Prostate gland (tissue), 2 donors: Measurements from ENCODE around the gene SULT6B1. TPM values are rescaled to one million over a fixed set of nuclear protein-coding genes. Genes with fewer than 3 reads are reported as not detected.
"Not testable (repeated sequence)": the region's sequence is repeated elsewhere in the genome, so short reads cannot be mapped to it uniquely, and the experiment has no call there.

Experiments used
- DNase-seq: peaks from one replicate; pipeline ENCODE4 v3.0.0-alpha.2; 2019; ENCODE audit warnings: low spot score
- H3K27ac ChIP-seq, 2 donors: fragments of 200-600 bp; sonication (generic); 2 replicates each; pipeline ENCODE4 v1.5.1; 2017 to 2019
- H3K27me3 ChIP-seq: fragments of 200-600 bp; sonication (generic); replicated peaks from 2 replicates; pipeline ENCODE4 v1.5.1; 2019; ENCODE audit not compliant: insufficient read depth
- H3K36me3 ChIP-seq, 2 donors: fragments of 200-600 bp; sonication (generic); 1 replicate in 1 of 2; 2 replicates in 1 of 2; pipeline versions ENCODE4 v1.5.1 to v1.8.1; 2017 to 2019
- H3K4me1 ChIP-seq: fragments of 200-600 bp; sonication (generic); replicated peaks from 2 replicates; pipeline ENCODE4 v1.5.1; 2019
- H3K4me3 ChIP-seq, 2 donors: fragments of 200-600 bp; sonication (generic); 2 replicates each; pipeline ENCODE4 v1.5.1; 2017 to 2019
- H3K9me3 ChIP-seq: fragments of 200-600 bp; sonication (generic); 2 replicates; pipeline ENCODE4 v1.5.1; 2017
- POLR2A ChIP-seq: fragments of 450-650 bp; IDR thresholded peaks from one replicate; pipeline ENCODE4 v1.6.1; 2016; ENCODE audit warnings: antibody characterized with exemption, mild to moderate bottlenecking
- POLR2AphosphoS5 ChIP-seq: sonication (generic); formaldehyde crosslinking; IDR thresholded peaks from one replicate; pipeline ENCODE4 v1.6.1; 2017; ENCODE audit warnings: antibody characterized with exemption
- WGBS: methylation state at CpG from one replicate; pipeline ENCODE4 v1.1.5; 2018; 5-methylcytosine and 5-hydroxymethylcytosine counted together
- intact Hi-C: fragments of 100-400 bp; cut with DNase I; formaldehyde crosslinking; loops from one replicate; pipeline ENCODE4 v1.14.2; 2022
- total RNA-seq, 2 donors: library from RNA; depleted of rRNA; stranded (reverse); fragments of >200 nt; gene quantifications; one replicate each; pipeline ENCODE4 v1.1.0, GENCODE V29; 2016
- TF ChIP-seq, protein P1 (sequence below), 4 experiments: fragments of 200-600 bp in 2 of 4; fragments of 450-650 bp in 2 of 4; sonication (generic) in 2 of 4; IDR thresholded peaks; 1 replicate in 3 of 4; 2 replicates in 1 of 4; pipeline ENCODE4 v1.5.1; 2016 to 2019; ENCODE audit warnings: antibody characterized with exemption in 4 of 4, mild to moderate bottlenecking in 2 of 4, moderate library complexity in 2 of 4

SULT6B1 gene
- total RNA-seq, 2 donors from 2014 or later: not detected

DNA sequence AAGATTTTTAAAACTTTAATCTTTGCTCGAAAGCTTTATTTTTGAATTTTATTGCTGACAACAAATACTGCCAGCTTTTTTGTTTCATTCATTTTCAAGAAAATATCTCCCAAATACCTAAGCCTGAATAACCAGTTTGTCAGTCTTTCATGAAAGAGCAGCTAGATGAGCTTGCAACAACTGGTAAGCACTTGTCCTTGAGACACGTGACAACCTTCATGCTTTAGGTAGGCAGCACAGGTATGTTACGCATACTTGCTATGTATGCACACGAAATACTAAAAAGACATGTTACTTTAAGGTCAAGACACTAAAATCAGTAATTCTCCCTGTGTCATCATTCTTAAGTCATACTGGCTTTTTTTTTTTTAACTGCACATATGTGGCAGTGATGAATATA, 30.6 kb upstream of the SULT6B1 start:
- intact Hi-C loops: no loop called here
- H3K27me3 ChIP-seq: no peaks in the 10 kb centered on the region
- WGBS: 52% methylated on average over 4 of the region's 4 CpGs
- H3K36me3 ChIP-seq: peaks cover 0 to 8% of the 10 kb centered on the region in 2 donors
- H3K9me3 ChIP-seq: no peaks in the 10 kb centered on the region
- no peak overlapping the region for H3K4me3 ChIP-seq
- TF ChIP-seq POLR2AphosphoS5 (peak; percentile 62), POLR2A (no peak)
- TF ChIP-seq, protein P1, sequence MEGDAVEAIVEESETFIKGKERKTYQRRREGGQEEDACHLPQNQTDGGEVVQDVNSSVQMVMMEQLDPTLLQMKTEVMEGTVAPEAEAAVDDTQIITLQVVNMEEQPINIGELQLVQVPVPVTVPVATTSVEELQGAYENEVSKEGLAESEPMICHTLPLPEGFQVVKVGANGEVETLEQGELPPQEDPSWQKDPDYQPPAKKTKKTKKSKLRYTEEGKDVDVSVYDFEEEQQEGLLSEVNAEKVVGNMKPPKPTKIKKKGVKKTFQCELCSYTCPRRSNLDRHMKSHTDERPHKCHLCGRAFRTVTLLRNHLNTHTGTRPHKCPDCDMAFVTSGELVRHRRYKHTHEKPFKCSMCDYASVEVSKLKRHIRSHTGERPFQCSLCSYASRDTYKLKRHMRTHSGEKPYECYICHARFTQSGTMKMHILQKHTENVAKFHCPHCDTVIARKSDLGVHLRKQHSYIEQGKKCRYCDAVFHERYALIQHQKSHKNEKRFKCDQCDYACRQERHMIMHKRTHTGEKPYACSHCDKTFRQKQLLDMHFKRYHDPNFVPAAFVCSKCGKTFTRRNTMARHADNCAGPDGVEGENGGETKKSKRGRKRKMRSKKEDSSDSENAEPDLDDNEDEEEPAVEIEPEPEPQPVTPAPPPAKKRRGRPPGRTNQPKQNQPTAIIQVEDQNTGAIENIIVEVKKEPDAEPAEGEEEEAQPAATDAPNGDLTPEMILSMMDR (IDR thresholded peaks at IDR 0.05): no peak
- DNase-seq: peak; percentile 49
- no peaks in the 10 kb centered on the region for H3K4me1 ChIP-seq
- no peak overlapping the region for H3K27ac ChIP-seq

DNA sequence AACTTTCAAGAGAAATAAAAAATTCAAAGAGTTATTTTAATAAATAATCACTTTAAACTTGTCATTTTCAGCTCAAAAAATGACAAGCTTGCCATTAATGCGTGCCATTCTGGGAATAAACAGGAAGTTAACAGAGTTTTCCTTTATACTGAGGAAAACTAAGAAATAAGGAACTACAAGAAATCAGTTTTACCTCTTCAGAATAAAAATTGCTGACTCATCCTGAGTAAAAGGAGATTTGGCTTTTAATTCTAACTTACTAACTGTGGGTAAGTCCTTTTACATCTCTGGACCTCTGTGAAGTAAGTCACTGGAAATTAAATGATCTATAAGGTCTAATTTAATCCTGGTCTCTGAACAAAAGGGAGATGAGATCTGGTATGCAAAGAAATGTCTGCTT, 26.8 kb upstream of the SULT6B1 start:
- Histone ChIP-seq H3K36me3 (peaks cover 0 to 8% of the 10 kb centered on the region in 2 donors), H3K4me1 (no peaks in the 10 kb centered on the region), H3K4me3 (no peak overlapping the region), H3K27ac (no peak overlapping the region), H3K27me3 (no peaks in the 10 kb centered on the region), H3K9me3 (no peaks in the 10 kb centered on the region)
- WGBS: 84% methylated on average over 1 of the region's 1 CpG
- DNase-seq: no peak
- intact Hi-C loops: no loop called here
- TF ChIP-seq POLR2A: no peak

DNA sequence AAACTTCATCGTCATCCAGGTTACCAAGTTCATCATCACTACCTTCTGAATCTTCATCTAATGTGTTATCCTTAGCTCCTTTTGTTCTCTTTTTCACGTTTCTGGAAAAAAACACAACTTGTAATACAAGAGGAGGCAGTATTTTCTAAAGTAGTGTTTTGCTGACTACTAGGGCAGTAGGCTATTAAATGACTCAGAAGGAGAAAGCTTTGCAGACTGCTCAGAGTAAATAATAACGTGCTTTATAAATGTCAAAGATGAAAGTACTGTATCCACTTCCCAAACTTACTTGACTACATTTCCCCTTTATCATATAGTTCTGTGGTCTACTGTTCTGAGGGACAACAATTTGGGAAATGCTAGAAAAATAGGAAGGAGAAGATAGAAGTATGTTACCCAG, 23.5 kb upstream of the SULT6B1 start:
- H3K36me3 ChIP-seq: peaks cover 0 to 9% of the 10 kb centered on the region in 2 donors
- no peaks in the 10 kb centered on the region for H3K9me3 ChIP-seq
- intact Hi-C loops: no loop called here
- no peak overlapping the region for H3K27ac ChIP-seq
- H3K4me3 ChIP-seq: no peak overlapping the region
- 52% methylated on average over 3 of the region's 3 CpGs for WGBS
- no peaks in the 10 kb centered on the region for H3K4me1 ChIP-seq
- TF ChIP-seq, protein P1 (IDR thresholded peaks at IDR 0.05): no peak
- no peak for TF ChIP-seq POLR2A
- TF ChIP-seq POLR2AphosphoS5: no peak
- H3K27me3 ChIP-seq: no peaks in the 10 kb centered on the region
- DNase-seq: no peak

DNA sequence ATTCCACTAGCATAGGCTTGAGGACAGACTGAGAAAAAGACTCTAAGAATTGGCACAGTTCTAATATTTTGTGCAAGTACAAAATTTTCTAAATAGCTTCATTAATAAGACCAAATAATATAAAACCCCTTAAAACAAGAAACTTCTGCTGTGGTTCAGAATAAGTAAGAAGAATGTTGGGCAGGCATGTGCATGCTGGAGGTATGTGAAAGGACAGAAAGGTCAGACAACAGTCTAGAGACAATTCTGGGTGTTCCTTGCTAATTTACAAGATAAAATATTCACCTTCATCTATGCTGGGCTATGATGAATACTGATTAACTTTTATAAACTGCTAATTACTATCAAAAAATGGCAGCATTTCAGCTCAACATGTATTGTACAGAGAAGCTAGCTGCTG, 22.7 kb upstream of the SULT6B1 start:
- Histone ChIP-seq H3K4me3 (no peak overlapping the region), H3K27me3 (no peaks in the 10 kb centered on the region), H3K9me3 (no peaks in the 10 kb centered on the region), H3K27ac (no peak overlapping the region), H3K36me3 (peaks cover 0 to 5% of the 10 kb centered on the region in 2 donors), H3K4me1 (no peaks in the 10 kb centered on the region)
- no peak for DNase-seq
- TF ChIP-seq, protein P1 (IDR thresholded peaks at IDR 0.05): no peak
- TF ChIP-seq POLR2A: no peak
- TF ChIP-seq POLR2AphosphoS5: no peak
- intact Hi-C loops: no loop called here

DNA sequence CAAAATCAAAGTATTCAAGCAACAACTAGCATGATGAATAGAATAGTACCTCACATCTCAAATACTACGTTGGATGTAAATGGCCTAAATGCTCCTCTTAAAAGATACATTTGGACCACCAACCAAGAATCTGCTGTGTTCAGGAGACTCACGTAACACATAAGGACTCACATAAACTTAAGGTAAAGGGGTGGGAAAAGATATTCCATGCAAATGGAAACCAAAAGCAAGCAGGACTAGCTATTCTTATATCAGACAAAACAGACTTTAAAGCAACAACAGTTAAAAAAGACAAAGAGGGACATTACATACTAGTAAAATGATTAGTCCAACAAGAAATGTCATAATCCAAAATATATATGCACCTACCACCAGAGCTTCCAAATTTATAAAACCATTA, 18.3 kb upstream of the SULT6B1 start:
- intact Hi-C loops, H3K27ac ChIP-seq, DNase-seq, H3K36me3 ChIP-seq, H3K27me3 ChIP-seq, H3K9me3 ChIP-seq, H3K4me1 ChIP-seq, H3K4me3 ChIP-seq: not testable (repeated sequence)
- WGBS: 100% methylated on average over 2 of the region's 2 CpGs

DNA sequence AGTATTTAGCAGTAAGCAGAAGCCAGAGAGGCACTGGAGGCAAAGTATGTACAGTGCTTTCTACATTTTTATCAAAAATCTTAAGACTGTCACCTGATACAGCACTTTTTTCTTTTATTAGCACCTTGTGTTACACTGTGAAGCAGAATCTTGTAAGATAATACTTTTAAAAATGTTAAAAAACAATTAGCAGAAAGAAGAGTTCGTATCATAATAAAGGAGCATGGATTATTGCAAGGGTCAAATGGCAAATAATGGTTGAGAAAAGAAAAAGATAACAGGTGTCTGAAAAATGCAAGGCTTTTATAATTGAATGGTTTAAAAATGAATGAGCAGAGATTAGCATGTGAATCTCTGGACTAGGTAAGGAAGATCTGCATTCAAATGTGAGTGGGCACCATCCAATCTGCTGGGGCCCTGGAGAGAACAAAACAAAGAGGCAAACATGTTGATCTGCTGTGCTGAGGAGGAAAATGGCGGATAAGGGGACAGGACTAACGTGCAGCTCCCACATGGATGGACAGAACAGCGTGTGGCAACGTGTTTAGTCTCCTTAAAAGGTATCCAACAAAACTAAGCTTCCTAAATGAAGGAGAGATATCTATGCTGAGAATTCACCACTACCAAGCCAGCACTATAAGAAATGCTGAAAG, 17.3 kb upstream of the SULT6B1 start:
- H3K4me1 ChIP-seq: no peaks in the 10 kb centered on the region
- whole genome bisulfite sequencing: 93% methylated on average over 5 of the region's 5 CpGs
- no peak overlapping the region for H3K27ac ChIP-seq
- intact Hi-C loops: no loop called here
- TF ChIP-seq POLR2A (no peak), POLR2AphosphoS5 (no peak)
- TF ChIP-seq, protein P1 (IDR thresholded peaks at IDR 0.05): no peak
- peaks cover 0 to 11% of the 10 kb centered on the region in 2 donors for H3K36me3 ChIP-seq
- H3K27me3 ChIP-seq: no peaks in the 10 kb centered on the region
- H3K9me3 ChIP-seq: no peaks in the 10 kb centered on the region
- H3K4me3 ChIP-seq: no peak overlapping the region
- DNase-seq: no peak

DNA sequence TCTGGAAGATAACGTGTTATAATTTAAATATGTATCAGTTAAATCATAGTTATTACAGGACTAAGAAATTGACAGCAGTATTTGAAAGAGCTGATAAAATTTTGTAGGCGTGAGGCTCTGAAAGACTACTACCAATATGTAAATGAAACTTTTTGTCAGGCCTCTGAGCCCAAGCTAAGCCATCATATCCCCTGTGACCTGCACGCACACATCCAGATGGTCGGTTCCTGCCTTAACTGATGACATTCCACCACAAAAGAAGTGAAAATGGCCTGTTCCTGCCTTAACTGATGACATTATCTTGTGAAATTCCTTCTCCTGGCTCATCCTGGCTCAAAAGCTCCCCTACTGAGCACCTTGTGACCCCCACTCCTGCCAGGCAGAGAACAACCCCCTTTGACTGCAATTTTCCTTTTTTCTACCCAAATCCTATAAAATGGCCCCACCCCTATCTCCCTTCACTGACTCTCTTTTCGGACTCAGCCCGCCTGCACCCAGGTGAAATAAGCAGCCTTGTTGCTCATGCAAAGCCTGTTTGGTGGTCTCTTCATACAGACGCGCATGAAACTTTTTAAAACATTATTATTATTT, 16.7 kb upstream of the SULT6B1 start:
- not testable (repeated sequence) for H3K4me3 ChIP-seq, H3K4me1 ChIP-seq
- peaks cover 0 to 13% of the 10 kb centered on the region in 2 donors for H3K36me3 ChIP-seq

More for the DNA sequence above, 16.7 kb upstream of the SULT6B1 start:
- 85% methylated on average over 8 of the region's 8 CpGs for WGBS
- DNase-seq, H3K27ac ChIP-seq, H3K9me3 ChIP-seq, intact Hi-C loops, H3K27me3 ChIP-seq: not testable (repeated sequence)
